ENCODE measurements around the gene OR4F3.
"Not testable (repeated sequence)": the region's sequence is repeated elsewhere in the genome, so short reads cannot be mapped to it uniquely, and the experiment has no call there.

Gene OR4F3

GRCh38 chr5:181366968-181367367, at the start of gene OR4F3:
Gene OR4F3, plus strand, starts transcription at chr5:181367268.
- not testable (repeated sequence) for DNase-seq

Data from CD4-positive, alpha-beta T cell treated with Interferon alpha-2 for 1 hour (primary cell).